Mesothelial cell of epicardium (in vitro differentiated cells): Measurements from ENCODE around the gene FYN. TPM values are rescaled to one million over a fixed set of nuclear protein-coding genes. Genes with fewer than 3 reads are reported as not detected.

ENCODE experiments used
- DNase-seq, 2 experiments: peaks; one replicate each; pipeline ENCODE4 v3.0.0; 2021; ENCODE audit warnings: low spot score in 2 of 2; ENCODE audit not compliant: unreplicated experiment in 2 of 2
- H3K27ac Mint-ChIP-seq: 2 replicates; pipeline ENCODE4 v1.8.0; 2021; ENCODE audit warnings: mixed read lengths
- H3K27me3 Mint-ChIP-seq: 2 replicates; pipeline ENCODE4 v1.8.0; 2021; ENCODE audit warnings: low read depth, mixed read lengths
- H3K36me3 Mint-ChIP-seq: 2 replicates; pipeline ENCODE4 v1.8.0; 2021; ENCODE audit warnings: mixed read lengths
- H3K4me1 Mint-ChIP-seq: 2 replicates; pipeline ENCODE4 v1.8.0; 2021; ENCODE audit warnings: mixed read lengths
- H3K4me3 Mint-ChIP-seq: 2 replicates; pipeline ENCODE4 v1.8.0; 2021; ENCODE audit warnings: mild to moderate bottlenecking, moderate library complexity, mixed read lengths
- H3K9me3 Mint-ChIP-seq: 2 replicates; pipeline ENCODE4 v1.8.0; 2021; ENCODE audit warnings: mixed read lengths
- total RNA-seq: library from RNA; stranded (reverse); gene quantifications from 3 replicates; pipeline ENCODE4 v1.2.1, GENCODE V29; 2021
- TF ChIP-seq, protein P1 (sequence below): fragments of 200-600 bp; sonication (generic); IDR thresholded peaks from one replicate; pipeline ENCODE4 v1.5.0; 2021; ENCODE audit warnings: antibody characterized with exemption; ENCODE audit not compliant: unreplicated experiment

Gene FYN
- total RNA-seq, 1 donor from 2014 or later: 115 TPM

DNA sequence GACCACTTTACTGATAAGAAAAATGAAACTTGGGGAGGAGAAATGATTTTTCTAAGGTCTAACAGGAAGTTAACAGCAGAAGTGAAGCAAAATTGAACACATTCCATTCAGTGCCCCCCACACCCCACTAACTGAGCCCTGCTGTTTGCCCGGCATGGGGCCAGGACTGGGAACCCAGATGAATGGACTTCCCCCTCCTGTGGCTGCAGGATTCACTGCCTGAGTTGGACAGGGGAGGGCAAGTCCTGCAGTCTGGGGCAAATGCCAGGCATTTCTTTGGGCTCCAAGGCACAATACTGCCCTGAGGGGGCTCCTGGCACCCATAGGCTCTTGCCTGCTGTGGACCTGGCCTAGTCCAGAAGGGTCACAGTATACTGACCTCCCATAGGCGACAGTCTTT, 28.3 kb downstream of the FYN start:
- peaks cover 29% of the 10 kb centered on the region for H3K4me1 Mint-ChIP-seq
- no peak for DNase-seq
- no peak overlapping the region for H3K4me3 Mint-ChIP-seq
- H3K27me3 Mint-ChIP-seq: no peaks in the 10 kb centered on the region
- TF ChIP-seq, protein P1, sequence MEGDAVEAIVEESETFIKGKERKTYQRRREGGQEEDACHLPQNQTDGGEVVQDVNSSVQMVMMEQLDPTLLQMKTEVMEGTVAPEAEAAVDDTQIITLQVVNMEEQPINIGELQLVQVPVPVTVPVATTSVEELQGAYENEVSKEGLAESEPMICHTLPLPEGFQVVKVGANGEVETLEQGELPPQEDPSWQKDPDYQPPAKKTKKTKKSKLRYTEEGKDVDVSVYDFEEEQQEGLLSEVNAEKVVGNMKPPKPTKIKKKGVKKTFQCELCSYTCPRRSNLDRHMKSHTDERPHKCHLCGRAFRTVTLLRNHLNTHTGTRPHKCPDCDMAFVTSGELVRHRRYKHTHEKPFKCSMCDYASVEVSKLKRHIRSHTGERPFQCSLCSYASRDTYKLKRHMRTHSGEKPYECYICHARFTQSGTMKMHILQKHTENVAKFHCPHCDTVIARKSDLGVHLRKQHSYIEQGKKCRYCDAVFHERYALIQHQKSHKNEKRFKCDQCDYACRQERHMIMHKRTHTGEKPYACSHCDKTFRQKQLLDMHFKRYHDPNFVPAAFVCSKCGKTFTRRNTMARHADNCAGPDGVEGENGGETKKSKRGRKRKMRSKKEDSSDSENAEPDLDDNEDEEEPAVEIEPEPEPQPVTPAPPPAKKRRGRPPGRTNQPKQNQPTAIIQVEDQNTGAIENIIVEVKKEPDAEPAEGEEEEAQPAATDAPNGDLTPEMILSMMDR: no peak
- H3K27ac Mint-ChIP-seq: peak overlapping the region; percentile 73
- H3K9me3 Mint-ChIP-seq: no peaks in the 10 kb centered on the region
- no peaks in the 10 kb centered on the region for H3K36me3 Mint-ChIP-seq

DNA sequence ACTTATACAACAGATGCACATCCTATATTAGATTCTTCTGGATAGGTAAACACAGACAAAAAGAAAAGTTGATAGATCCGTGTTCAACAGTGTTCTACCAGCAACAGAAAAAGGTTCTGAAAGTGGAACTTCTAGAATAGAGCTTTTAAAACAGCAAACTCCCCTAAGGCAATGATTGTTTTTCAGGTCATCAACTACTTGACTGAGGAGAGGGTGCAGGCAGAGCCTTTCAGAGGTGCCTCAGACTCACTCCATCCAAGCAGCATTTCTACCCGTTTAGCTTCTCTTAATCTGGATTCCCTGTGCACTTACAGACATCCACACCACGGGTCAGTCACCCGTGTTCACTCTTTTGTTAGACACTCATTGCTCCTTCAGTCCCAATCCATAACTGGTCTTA, 28.9 kb downstream of the FYN start:
- TF ChIP-seq, protein P1: no peak
- no peak overlapping the region for H3K4me3 Mint-ChIP-seq
- H3K4me1 Mint-ChIP-seq: peaks cover 29% of the 10 kb centered on the region
- no peaks in the 10 kb centered on the region for H3K9me3 Mint-ChIP-seq
- no peak for DNase-seq
- peak overlapping the region; percentile 73 for H3K27ac Mint-ChIP-seq
- no peaks in the 10 kb centered on the region for H3K36me3 Mint-ChIP-seq
- H3K27me3 Mint-ChIP-seq: no peaks in the 10 kb centered on the region

DNA sequence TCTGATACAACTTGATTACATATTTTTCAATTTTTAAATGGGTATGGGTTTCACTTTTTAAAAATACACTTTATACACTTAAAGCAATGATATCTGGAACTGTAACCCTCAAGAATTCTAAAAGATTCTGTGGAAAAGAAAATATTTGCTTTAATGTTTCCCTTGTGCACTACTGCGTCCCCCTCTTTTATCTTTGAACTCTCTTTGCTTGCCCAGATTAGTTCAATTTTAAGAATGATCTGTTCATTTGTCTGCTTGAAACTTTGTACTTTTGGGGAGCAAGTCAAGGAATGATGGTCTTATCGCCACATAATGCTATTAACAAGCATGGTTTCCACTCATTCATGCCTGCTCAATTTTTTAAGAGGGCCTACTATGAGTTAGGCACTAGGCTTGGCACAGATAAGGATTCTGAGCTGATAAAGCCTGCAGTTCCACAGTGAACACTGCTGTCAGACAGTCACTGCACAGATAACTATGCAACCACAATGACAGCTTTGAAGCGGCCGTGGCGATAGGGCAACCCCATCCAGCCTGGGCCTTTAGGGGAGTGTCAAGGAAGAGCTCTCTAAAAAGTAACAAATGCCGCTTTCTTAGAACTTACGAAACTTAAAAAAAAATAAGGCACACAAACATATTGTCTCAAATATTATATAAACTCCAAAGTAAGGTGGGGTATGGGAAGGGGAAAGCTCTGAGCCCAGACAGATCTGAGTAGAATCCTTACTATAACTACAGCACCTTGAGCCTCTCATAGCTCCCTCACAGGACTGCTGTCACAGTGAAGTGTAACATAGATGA, 29.7 kb downstream of the FYN start:
- H3K27me3 Mint-ChIP-seq: no peaks in the 10 kb centered on the region

DNA sequence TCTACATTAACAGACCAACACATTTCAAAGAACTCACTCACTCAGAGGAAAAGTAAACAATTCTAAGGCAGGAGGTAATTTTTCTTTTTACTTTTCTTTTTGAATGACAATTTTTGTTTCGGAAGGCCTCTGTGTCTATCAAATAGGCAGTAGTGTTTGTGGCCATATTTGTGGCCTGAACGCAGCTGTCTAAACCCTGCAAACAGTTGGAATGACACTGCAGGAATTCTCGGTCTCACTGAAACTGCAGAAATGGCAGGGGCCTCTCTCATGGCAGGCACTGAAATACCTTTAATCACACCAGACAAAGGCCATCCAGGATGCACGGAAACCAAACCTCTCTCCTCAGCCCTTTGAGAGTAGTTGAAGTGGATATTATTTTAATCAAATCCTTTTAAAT, 30.4 kb downstream of the FYN start:
- Mint-ChIP-seq H3K27ac (no peak overlapping the region), H3K4me3 (no peak overlapping the region), H3K4me1 (peaks cover 29% of the 10 kb centered on the region), H3K9me3 (no peaks in the 10 kb centered on the region), H3K27me3 (no peaks in the 10 kb centered on the region), H3K36me3 (no peaks in the 10 kb centered on the region)
- DNase-seq: no peak
- TF ChIP-seq, protein P1: no peak

More for the DNA sequence above, 29.7 kb downstream of the FYN start:
- no peaks in the 10 kb centered on the region for H3K9me3 Mint-ChIP-seq
- H3K4me3 Mint-ChIP-seq: no peak overlapping the region
- no peaks in the 10 kb centered on the region for H3K36me3 Mint-ChIP-seq
- peaks cover 29% of the 10 kb centered on the region for H3K4me1 Mint-ChIP-seq
- TF ChIP-seq, protein P1: no peak
- H3K27ac Mint-ChIP-seq: no peak overlapping the region
- no peak for DNase-seq

DNA sequence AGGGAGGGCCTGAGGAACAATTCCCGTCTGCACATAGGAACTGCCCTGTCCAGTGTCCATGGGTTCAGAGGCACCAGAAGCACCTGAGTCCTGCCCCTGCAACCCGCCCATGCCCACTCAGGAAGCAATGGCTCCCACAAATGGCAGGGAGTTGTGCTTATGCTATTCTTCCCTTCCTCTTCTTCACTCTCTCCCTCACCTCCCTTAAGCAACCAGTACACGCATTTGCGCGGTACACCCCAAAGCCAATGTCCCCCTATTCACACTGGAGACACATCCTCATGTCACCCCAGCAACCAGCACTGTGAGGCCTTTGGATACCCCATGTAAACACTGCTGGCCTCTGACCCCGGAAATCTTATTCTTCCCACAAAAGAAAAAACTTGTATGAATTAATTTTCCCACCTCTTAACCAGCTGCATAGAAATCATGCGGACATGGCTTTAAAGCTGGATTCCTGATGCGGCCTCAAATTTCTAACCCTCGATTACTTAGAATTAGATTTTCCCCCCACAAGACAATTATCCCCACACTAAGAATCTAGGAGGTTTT, 30.9 kb downstream of the FYN start:
- no peaks in the 10 kb centered on the region for H3K9me3 Mint-ChIP-seq
- DNase-seq: no peak
- peaks cover 4% of the 10 kb centered on the region for H3K36me3 Mint-ChIP-seq
- H3K27me3 Mint-ChIP-seq: no peaks in the 10 kb centered on the region
- H3K4me3 Mint-ChIP-seq: no peak overlapping the region
- TF ChIP-seq, protein P1: no peak
- H3K4me1 Mint-ChIP-seq: peaks cover 25% of the 10 kb centered on the region
- H3K27ac Mint-ChIP-seq: no peak overlapping the region
